IMR-90 (cell line): ENCODE measurements around the gene RFPL2. TPM values are rescaled to one million over a fixed set of nuclear protein-coding genes. Genes with fewer than 3 reads are reported as not detected.

Experiments
- ATAC-seq: fragments of 200-7000 bp; cut with Tn5 transposase; 2 replicates; pipeline ENCODE4 v1.9.1; 2020; ENCODE audit warnings: low read depth, mild to moderate bottlenecking, moderate library complexity
- BruUV-seq: library from RNA; stranded (reverse); fragments of 400-500 nt; replicated peaks from 2 replicates; lab custom pipeline; 2021; lab: Mats Ljungman, UMichigan
- CTCF ChIA-PET: fragments of 300-600 bp; formaldehyde crosslinking; extraction: SDS; loops from one replicate; lab custom pipeline; 2021; ENCODE audit warnings: antibody characterized with exemption; lab: Yijun Ruan, JAX
- POLR2A ChIA-PET: fragments of 300-600 bp; sonication (Branson Sonifier 250); formaldehyde crosslinking; loops from one replicate; lab custom pipeline; 2022; ENCODE audit warnings: antibody characterized with exemption; ENCODE audit not compliant: unreplicated experiment; lab: Charles Lee
- DNase-seq: peaks from one replicate; pipeline ENCODE4 v3.0.0; 2013
- H2AFZ ChIP-seq: replicated peaks from 2 replicates; pipeline ENCODE3; 2013; ENCODE audit warnings: low read length, mild to moderate bottlenecking; ENCODE audit not compliant: poor library complexity
- H2AK5ac ChIP-seq: 2 replicates; pipeline ENCODE4 v1.6.1; 2013; ENCODE audit warnings: low read depth, low read length, inconsistent platforms
- H2AK9ac ChIP-seq: replicated peaks from 2 replicates; pipeline ENCODE3; 2013; ENCODE audit warnings: mild to moderate bottlenecking, low read depth, low read length, moderate library complexity; ENCODE audit not compliant: poor library complexity
- H2BK120ac ChIP-seq: 2 replicates; pipeline ENCODE4 v1.6.1; 2013; ENCODE audit warnings: low read depth, low read length, inconsistent platforms
- H2BK15ac ChIP-seq: 3 replicates; pipeline ENCODE4 v1.6.1; 2013; ENCODE audit warnings: low read depth, low read length, inconsistent platforms
- H2BK20ac ChIP-seq: 2 replicates; pipeline ENCODE4 v1.6.1; 2013; ENCODE audit warnings: low read depth, mild to moderate bottlenecking, inconsistent platforms, low read length, moderate library complexity
- H2BK5ac ChIP-seq: 2 replicates; pipeline ENCODE4 v1.6.1; 2013; ENCODE audit warnings: mild to moderate bottlenecking, low read depth, low read length, inconsistent platforms; ENCODE audit not compliant: poor library complexity, severe bottlenecking
- H3K14ac ChIP-seq: replicated peaks from 2 replicates; pipeline ENCODE4 v1.6.1; 2013; ENCODE audit warnings: low read depth, low read length, inconsistent platforms
- H3K18ac ChIP-seq: 2 replicates; pipeline ENCODE4 v1.6.1; 2013; ENCODE audit warnings: low read depth, low read length, control low read depth
- H3K23ac ChIP-seq: 2 replicates; pipeline ENCODE4 v1.6.1; 2013; ENCODE audit warnings: low read depth, low read length, inconsistent platforms
- H3K27ac ChIP-seq: 2 replicates; pipeline ENCODE4 v1.5.1; 2013; ENCODE audit warnings: mild to moderate bottlenecking, control low read depth, low read length; ENCODE audit not compliant: insufficient read depth
- H3K27me3 ChIP-seq: 2 replicates; pipeline ENCODE4 v1.6.1; 2013; ENCODE audit warnings: low read length; ENCODE audit not compliant: control insufficient read depth, insufficient read depth
- H3K36me3 ChIP-seq: 2 replicates; pipeline ENCODE4 v1.6.1; 2013; ENCODE audit warnings: low read length, mixed read lengths; ENCODE audit not compliant: control insufficient read depth, insufficient read depth
- H3K4ac ChIP-seq: 2 replicates; pipeline ENCODE4 v1.6.1; 2013; ENCODE audit warnings: low read depth, low read length, inconsistent platforms
- H3K4me1 ChIP-seq: 2 replicates; pipeline ENCODE4 v1.6.1; 2013; ENCODE audit warnings: low read length, mixed read lengths; ENCODE audit not compliant: control insufficient read depth, insufficient read depth
- H3K4me2 ChIP-seq: 2 replicates; pipeline ENCODE4 v1.6.1; 2013; ENCODE audit warnings: low read depth, mild to moderate bottlenecking, control low read depth, low read length, moderate library complexity
- H3K4me3 ChIP-seq: 2 replicates; pipeline ENCODE4 v1.5.1; 2013; ENCODE audit warnings: low read depth, mild to moderate bottlenecking, control low read depth, low read length, moderate library complexity; ENCODE audit not compliant: insufficient read depth
- H3K56ac ChIP-seq: 2 replicates; pipeline ENCODE4 v1.6.1; 2013; ENCODE audit warnings: low read length, inconsistent platforms; ENCODE audit not compliant: insufficient read depth; ENCODE audit errors: extremely low read depth
- H3K79me1 ChIP-seq, 2 experiments: 2 replicates each; pipeline ENCODE4 v1.6.1; 2013; ENCODE audit warnings: low read length in 2 of 2, inconsistent platforms in 1 of 2, low read depth in 1 of 2
- H3K9ac ChIP-seq: 2 replicates; pipeline ENCODE4 v1.6.1; 2013; ENCODE audit warnings: low read depth, low read length, control low read depth
- H3K9me1 ChIP-seq: 2 replicates; pipeline ENCODE4 v1.6.1; 2013; ENCODE audit warnings: low read length, inconsistent platforms; ENCODE audit not compliant: insufficient read depth
- H3K9me3 ChIP-seq: 2 replicates; pipeline ENCODE4 v1.6.1; 2013; ENCODE audit warnings: low read length; ENCODE audit not compliant: control insufficient read depth, insufficient read depth
- H4K20me1 ChIP-seq: 2 replicates; pipeline ENCODE4 v1.6.1; 2013; ENCODE audit warnings: low read length, inconsistent platforms; ENCODE audit not compliant: insufficient read depth
- H4K5ac ChIP-seq: 2 replicates; pipeline ENCODE4 v1.6.1; 2013; ENCODE audit warnings: mild to moderate bottlenecking, low read depth, low read length, control low read depth
- H4K8ac ChIP-seq, 2 experiments: 2 replicates each; pipeline ENCODE4 v1.6.1; 2013; ENCODE audit warnings: low read depth in 2 of 2, low read length in 2 of 2, control low read depth in 1 of 2, inconsistent platforms in 1 of 2
- H4K91ac ChIP-seq: 2 replicates; pipeline ENCODE4 v1.6.1; 2013; ENCODE audit warnings: low read depth, low read length, inconsistent platforms; ENCODE audit not compliant: insufficient read depth
- BHLHE40 ChIP-seq: fragments of 150-350 bp; IDR thresholded peaks from 2 replicates; pipeline ENCODE4 v1.6.1; 2016; ENCODE audit warnings: mild to moderate bottlenecking, low read depth, low read length
- CHD1 ChIP-seq: IDR thresholded peaks from 2 replicates; pipeline ENCODE4 v1.6.1; 2012; ENCODE audit warnings: low read depth, low read length, improper control_type of control experiment
- FOS ChIP-seq: fragments of 150-350 bp; IDR thresholded peaks from 2 replicates; pipeline ENCODE4 v1.6.1; 2016; ENCODE audit warnings: low read depth, low read length
- NFE2L2 ChIP-seq: fragments of 150-350 bp; IDR thresholded peaks from 2 replicates; pipeline ENCODE4 v1.6.1; 2016; ENCODE audit warnings: low read depth, mild to moderate bottlenecking, low read length
- RCOR1 ChIP-seq: IDR thresholded peaks from 2 replicates; pipeline ENCODE4 v1.6.1; 2012; ENCODE audit warnings: mild to moderate bottlenecking, low read length, improper control_type of control experiment; ENCODE audit not compliant: insufficient replicate concordance
- RFX5 ChIP-seq: IDR thresholded peaks from 2 replicates; pipeline ENCODE4 v1.8.0; 2012; ENCODE audit warnings: low read depth, mild to moderate bottlenecking, low read length, moderate library complexity
- SMC3 ChIP-seq: fragments of 150-350 bp; IDR thresholded peaks from 2 replicates; pipeline ENCODE4 v1.6.1; 2016; ENCODE audit warnings: low read depth, mild to moderate bottlenecking, antibody characterized with exemption, low read length, moderate library complexity
- WGBS, 2 experiments: methylation state at CpG; one replicate each; pipeline versions ENCODE4 v1.1.5 to v1.1.7; 2013; ENCODE audit warnings: missing lambda C conversion rate in 2 of 2; ENCODE audit not compliant: insufficient read length in 1 of 2; ENCODE audit errors: extremely low coverage in 2 of 2; 5-methylcytosine and 5-hydroxymethylcytosine counted together
- dilution Hi-C: fragments of 300-500 bp; cut with HindIII; formaldehyde crosslinking; loops from one replicate; pipeline ENCODE4 v1.14.3; 2018; ENCODE audit warnings: low sequenced_read_pairs; ENCODE audit not compliant: unreplicated experiment
- in situ Hi-C: fragments of 300-500 bp; cut with MboI; formaldehyde crosslinking; loops from 3 replicates; pipeline ENCODE4 v1.14.3; 2019; ENCODE audit warnings: low sequenced_read_pairs, inconsistent platforms, mixed read lengths
- intact Hi-C: fragments of 100-400 bp; cut with micrococcal nuclease; formaldehyde crosslinking; loops from 2 replicates; pipeline ENCODE4 v1.10.0; 2022
- polyA plus RNA-seq, 3 experiments: library from polyadenylated mRNA; depleted of rRNA; stranded (reverse); fragments of >200 nt; gene quantifications; 2 replicates each; pipeline ENCODE4 v1.2.3, GENCODE V29; 2012; ENCODE audit warnings: low replicate concordance in 1 of 3
- total RNA-seq: library from RNA; depleted of rRNA; stranded (reverse); fragments of >200 nt; gene quantifications from 2 replicates; pipeline ENCODE4 v1.2.3, GENCODE V29; 2012
- TF ChIP-seq, protein P1 (sequence below): conservative IDR thresholded peaks from 2 replicates; pipeline ENCODE4 v1.5.1; 2012; ENCODE audit warnings: mild to moderate bottlenecking, low read depth, low read length, improper control_type of control experiment

The RFPL2 gene
- total and polyA plus RNA-seq, 2 of the 4 experiments (the other 2 are of a cell fraction): not detected

DNA sequence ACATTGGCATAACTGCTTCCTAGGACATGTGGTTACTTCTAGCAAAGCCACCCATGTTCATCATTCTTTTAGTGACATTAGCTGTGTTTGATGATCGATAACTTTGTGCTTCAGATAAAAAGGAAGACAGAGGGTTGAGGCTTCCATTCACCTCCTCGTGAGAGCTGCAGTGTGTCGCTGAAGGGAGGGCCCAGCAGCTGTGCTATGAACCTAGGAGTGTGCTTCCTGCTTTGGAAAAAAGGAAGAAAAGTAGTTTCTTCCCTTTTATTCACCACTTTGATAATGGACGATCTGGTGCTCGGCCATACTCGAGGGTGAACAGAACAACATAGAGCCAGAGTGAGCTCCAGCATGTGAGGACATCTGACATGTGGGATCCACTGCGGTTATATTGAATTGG, 6.1 kb upstream of the RFPL2 start:
- Histone ChIP-seq H2BK5ac (no peak overlapping the region), H2AK9ac (no peak overlapping the region), H3K9ac (no peak overlapping the region), H3K18ac (no peak overlapping the region), H3K9me1 (no peaks in the 10 kb centered on the region), H3K27ac (no peak overlapping the region), H3K56ac (no peak overlapping the region), H3K9me3 (no peaks in the 10 kb centered on the region), H4K20me1 (no peaks in the 10 kb centered on the region), H4K5ac (no peak overlapping the region), H4K8ac (no peak overlapping the region), H3K4me3 (no peak overlapping the region), H2AFZ (no peak overlapping the region), H2AK5ac (no peak overlapping the region), H3K4me2 (no peak overlapping the region), H4K91ac (no peak overlapping the region), H3K36me3 (no peaks in the 10 kb centered on the region), H3K4me1 (no peaks in the 10 kb centered on the region), H2BK120ac (no peak overlapping the region), H2BK20ac (no peak overlapping the region), H3K14ac (no peak overlapping the region), H3K27me3 (peaks cover 2% of the 10 kb centered on the region; the same call in 1 of the 2 replicates), H3K23ac (no peak overlapping the region), H3K4ac (no peak overlapping the region), H3K79me1 (no peaks in the 10 kb centered on the region), H2BK15ac (no peak overlapping the region)
- DNase-seq (no peak), ATAC-seq (no peak)
- no TSS peak for BruUV-seq
- TF ChIP-seq RCOR1 (no peak), BHLHE40 (no peak), NFE2L2 (no peak), CHD1 (no peak), SMC3 (no peak), FOS (no peak), RFX5 (no peak)
- TF ChIP-seq, protein P1, sequence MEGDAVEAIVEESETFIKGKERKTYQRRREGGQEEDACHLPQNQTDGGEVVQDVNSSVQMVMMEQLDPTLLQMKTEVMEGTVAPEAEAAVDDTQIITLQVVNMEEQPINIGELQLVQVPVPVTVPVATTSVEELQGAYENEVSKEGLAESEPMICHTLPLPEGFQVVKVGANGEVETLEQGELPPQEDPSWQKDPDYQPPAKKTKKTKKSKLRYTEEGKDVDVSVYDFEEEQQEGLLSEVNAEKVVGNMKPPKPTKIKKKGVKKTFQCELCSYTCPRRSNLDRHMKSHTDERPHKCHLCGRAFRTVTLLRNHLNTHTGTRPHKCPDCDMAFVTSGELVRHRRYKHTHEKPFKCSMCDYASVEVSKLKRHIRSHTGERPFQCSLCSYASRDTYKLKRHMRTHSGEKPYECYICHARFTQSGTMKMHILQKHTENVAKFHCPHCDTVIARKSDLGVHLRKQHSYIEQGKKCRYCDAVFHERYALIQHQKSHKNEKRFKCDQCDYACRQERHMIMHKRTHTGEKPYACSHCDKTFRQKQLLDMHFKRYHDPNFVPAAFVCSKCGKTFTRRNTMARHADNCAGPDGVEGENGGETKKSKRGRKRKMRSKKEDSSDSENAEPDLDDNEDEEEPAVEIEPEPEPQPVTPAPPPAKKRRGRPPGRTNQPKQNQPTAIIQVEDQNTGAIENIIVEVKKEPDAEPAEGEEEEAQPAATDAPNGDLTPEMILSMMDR: no peak
- intact Hi-C loops: no loop called here
- no CpG with 5 or more reads among the region's 7 CpGs for WGBS, 2 experiments
- POLR2A ChIA-PET: no interaction called here
- in situ Hi-C loops: no loop called here
- CTCF ChIA-PET: interaction anchor here (0.8 kb wide), 1 partner anchor 9 kb away, joined by 3 read pairs; no protein-coding TSS in a partner anchor
- dilution Hi-C loops: no loop called here
